ENCODE measurements around the gene TWIST2.

DNA sequence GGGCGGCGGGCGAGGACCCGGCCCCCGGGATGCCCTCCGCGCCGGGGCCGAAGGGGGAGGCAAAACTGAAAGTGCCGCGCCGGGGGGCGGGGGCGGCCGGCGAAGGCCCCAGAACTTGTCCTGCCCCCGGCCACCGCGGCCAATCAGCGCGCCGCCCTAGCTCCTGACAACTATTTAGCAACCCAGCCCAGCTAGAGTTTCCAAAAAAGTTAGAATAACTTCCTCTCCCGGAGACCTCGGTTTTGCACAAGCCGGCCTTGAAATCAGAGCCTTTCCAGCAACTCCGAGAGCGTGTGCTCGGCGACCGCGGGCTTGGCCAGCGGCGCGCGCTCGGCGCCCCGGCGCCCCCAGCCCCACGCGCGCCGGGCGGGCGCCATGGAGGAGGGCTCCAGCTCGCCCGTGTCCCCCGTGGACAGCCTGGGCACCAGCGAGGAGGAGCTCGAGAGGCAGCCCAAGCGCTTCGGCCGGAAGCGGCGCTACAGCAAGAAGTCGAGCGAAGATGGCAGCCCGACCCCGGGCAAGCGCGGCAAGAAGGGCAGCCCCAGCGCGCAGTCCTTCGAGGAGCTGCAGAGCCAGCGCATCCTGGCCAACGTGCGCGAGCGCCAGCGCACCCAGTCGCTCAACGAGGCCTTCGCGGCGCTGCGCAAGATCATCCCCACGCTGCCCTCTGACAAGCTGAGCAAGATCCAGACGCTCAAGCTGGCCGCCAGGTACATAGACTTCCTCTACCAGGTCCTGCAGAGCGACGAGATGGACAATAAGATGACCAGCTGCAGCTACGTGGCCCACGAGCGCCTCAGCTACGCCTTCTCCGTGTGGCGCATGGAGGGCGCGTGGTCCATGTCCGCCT is at the start of gene TWIST2:
- TF ChIP-seq CTCF (IDR thresholded peaks at IDR 0.05), result peak in 1 of 6 experiments; percentile 19
- peak in 2 of 4 donors; percentile 51 to 53 for TF ChIP-seq POLR2A (IDR thresholded peaks at IDR 0.05)
- TF ChIP-seq POLR2AphosphoS5 (IDR thresholded peaks at IDR 0.05), result no peak
